22Rv1 (cell line): ENCODE results near the gene MAP4K4.

Experiments used
- CTCF ChIP-seq: fragments of 450-650 bp; IDR thresholded peaks from 2 replicates; pipeline ENCODE4 v1.5.1; 2017; ENCODE audit warnings: mild to moderate bottlenecking
- ZFX ChIP-seq: fragments of 450-650 bp; IDR thresholded peaks from 2 replicates; pipeline ENCODE4 v1.6.1; 2017; ENCODE audit warnings: antibody characterized with exemption, borderline replicate concordance

DNA sequence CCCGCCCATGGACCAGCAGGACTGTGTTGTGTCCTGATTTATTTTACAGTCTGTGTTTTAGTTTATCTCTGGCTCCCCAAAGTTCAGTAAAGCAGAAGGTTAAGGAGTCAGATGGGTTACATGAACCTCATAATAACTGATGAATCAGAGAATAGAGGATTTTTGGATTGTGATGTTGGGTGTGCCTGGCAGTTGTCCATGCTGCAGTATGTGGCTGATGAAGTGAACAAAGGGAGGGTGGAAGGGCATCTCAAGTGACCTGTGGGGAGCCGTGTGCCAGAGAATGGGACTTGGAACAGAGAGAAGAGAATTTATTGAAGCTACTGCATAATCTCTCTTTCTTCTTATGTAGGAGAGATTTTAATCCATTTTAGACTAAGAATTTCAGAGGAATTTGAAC, 145.5 kb downstream of the MAP4K4 start:
- TF ChIP-seq CTCF (no peak), ZFX (no peak)
